ENCODE results near the gene ITPR2.

The ITPR2 gene

GRCh38 chr12:26822026-26822425, 11.0 kb downstream of the ITPR2 start:
- TF ChIP-seq, protein P1, sequence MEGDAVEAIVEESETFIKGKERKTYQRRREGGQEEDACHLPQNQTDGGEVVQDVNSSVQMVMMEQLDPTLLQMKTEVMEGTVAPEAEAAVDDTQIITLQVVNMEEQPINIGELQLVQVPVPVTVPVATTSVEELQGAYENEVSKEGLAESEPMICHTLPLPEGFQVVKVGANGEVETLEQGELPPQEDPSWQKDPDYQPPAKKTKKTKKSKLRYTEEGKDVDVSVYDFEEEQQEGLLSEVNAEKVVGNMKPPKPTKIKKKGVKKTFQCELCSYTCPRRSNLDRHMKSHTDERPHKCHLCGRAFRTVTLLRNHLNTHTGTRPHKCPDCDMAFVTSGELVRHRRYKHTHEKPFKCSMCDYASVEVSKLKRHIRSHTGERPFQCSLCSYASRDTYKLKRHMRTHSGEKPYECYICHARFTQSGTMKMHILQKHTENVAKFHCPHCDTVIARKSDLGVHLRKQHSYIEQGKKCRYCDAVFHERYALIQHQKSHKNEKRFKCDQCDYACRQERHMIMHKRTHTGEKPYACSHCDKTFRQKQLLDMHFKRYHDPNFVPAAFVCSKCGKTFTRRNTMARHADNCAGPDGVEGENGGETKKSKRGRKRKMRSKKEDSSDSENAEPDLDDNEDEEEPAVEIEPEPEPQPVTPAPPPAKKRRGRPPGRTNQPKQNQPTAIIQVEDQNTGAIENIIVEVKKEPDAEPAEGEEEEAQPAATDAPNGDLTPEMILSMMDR (IDR thresholded peaks at IDR 0.05; ENCODE audit: low read depth, low read length, missing control alignments), result no peak
- DNase-seq (ENCODE audit: extremely low read depth, low read depth), result no peak
- no peak overlapping the region for H3K4me3 ChIP-seq (replicated peaks; ENCODE audit: low read depth, low read length)

DNA sequence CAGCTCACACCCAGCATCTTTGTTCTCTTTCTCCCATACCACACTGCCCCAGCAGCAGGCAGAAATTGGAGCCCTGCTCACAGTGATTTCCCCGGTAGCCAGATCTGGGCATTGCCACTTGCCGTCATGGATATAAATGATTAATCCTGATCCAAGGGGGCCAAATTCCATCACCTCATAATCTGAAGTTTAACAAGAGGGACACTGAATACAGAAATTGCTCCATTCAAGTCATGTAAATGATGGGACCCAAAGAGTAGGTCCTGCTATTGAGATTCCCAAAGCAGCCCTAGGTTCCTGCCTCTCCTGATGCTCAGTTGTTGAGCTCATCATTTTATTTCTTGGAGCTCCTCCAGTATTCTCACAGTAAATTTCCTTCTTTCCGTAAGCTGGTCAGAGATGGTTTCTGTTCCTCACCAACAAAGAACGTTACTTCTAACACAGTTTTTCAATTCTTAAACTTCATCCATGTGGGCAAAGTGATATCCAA, 11.7 kb downstream of the ITPR2 start:
- TF ChIP-seq, protein P1 (IDR thresholded peaks at IDR 0.05; ENCODE audit: low read depth, low read length, missing control alignments), result no peak
- no peak for DNase-seq (ENCODE audit: extremely low read depth, low read depth)

DNA sequence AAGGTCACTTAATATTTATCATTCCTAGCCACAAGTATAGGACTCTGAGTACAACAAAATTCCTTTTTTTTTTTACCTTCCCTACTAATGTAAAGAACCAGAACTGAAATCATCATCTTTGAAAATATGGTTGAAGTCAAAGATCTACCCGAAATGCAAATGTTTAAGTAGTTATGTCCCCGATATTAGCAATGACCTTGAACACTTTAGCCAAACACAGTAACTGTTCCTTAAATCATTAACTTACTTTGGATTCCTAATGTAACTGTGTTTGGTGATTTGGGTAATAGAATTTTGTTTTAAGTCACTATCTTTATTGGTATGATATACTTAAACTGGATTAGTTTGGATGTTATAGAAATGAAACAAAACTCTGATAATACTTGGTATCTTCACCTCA, 14.4 kb downstream of the ITPR2 start:
- TF ChIP-seq, protein P1 (IDR thresholded peaks at IDR 0.05; ENCODE audit: low read depth, low read length, missing control alignments), result no peak
- no peak overlapping the region for H3K4me3 ChIP-seq (replicated peaks; ENCODE audit: low read depth, low read length)
- DNase-seq (ENCODE audit: extremely low read depth, low read depth), result no peak

More for the DNA sequence above, 11.7 kb downstream of the ITPR2 start:
- H3K4me3 ChIP-seq (replicated peaks; ENCODE audit: low read depth, low read length), result no peak overlapping the region

GRCh38 chr12:26818201-26818600, 14.8 kb downstream of the ITPR2 start:
- no peak for DNase-seq (ENCODE audit: extremely low read depth, low read depth)
- TF ChIP-seq, protein P1 (IDR thresholded peaks at IDR 0.05; ENCODE audit: low read depth, low read length, missing control alignments), result no peak
- H3K4me3 ChIP-seq (replicated peaks; ENCODE audit: low read depth, low read length), result no peak overlapping the region

DNA sequence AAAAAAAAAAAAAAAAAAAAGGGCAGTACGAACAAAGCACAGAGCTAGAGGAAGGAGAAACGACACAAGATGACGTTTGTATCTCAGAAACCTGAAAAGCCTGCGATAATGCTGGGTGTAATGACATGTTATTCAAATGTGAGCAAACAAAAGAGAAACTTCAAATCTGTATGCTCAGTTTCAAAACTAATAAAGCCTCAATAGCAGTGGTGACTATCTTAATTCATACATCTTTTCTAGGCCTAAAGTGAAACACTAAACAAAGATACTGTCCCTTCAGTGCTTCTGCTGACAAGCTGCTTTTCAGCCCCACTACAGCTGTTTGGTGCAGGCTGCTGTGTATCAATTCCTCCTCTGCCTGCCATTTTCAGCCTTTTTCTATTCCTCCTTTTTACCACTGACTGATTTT, 15.8 kb downstream of the ITPR2 start:
- H3K4me3 ChIP-seq (replicated peaks; ENCODE audit: low read depth, low read length), result no peak overlapping the region
- TF ChIP-seq, protein P1 (IDR thresholded peaks at IDR 0.05; ENCODE audit: low read depth, low read length, missing control alignments), result no peak
- DNase-seq (ENCODE audit: extremely low read depth, low read depth), result no peak

- no peak for DNase-seq (ENCODE audit: extremely low read depth, low read depth)
- TF ChIP-seq, protein P1 (IDR thresholded peaks at IDR 0.05; ENCODE audit: low read depth, low read length, missing control alignments), result no peak
- H3K4me3 ChIP-seq (replicated peaks; ENCODE audit: low read depth, low read length), result no peak overlapping the region
Observed at GRCh38 chr12:26813812-26814211, 19.2 kb downstream of the ITPR2 start.

- TF ChIP-seq, protein P1 (IDR thresholded peaks at IDR 0.05; ENCODE audit: low read depth, low read length, missing control alignments), result no peak
- no peak overlapping the region for H3K4me3 ChIP-seq (replicated peaks; ENCODE audit: low read depth, low read length)
- DNase-seq (ENCODE audit: extremely low read depth, low read depth), result no peak
Observed at GRCh38 chr12:26810330-26810729, 22.7 kb downstream of the ITPR2 start.

Data from HFF-Myc (cell line).